HepG2 (cell line): ENCODE results near the gene EXO1. TPM values are rescaled to one million over a fixed set of nuclear protein-coding genes. Genes with fewer than 3 reads are reported as not detected.

ENCODE experiments used
- ATAC-seq: fragments of 200-7000 bp; cut with Tn5 transposase; 3 replicates; pipeline ENCODE4 v1.9.1; 2020; ENCODE audit warnings: mild to moderate bottlenecking, moderate library complexity
- BruUV-seq: library from RNA; stranded (reverse); fragments of 400-500 nt; replicated peaks from 2 replicates; lab custom pipeline; 2021; lab: Mats Ljungman, UMichigan
- CTCF ChIA-PET: fragments of 300-600 bp; formaldehyde crosslinking; extraction: SDS; loops from one replicate; lab custom pipeline; 2021; ENCODE audit warnings: low total read pairs, inconsistent platforms, low intra/inter-chr PET ratio; lab: Yijun Ruan, JAX
- POLR2A ChIA-PET: fragments of 350-600 bp; sonication (Branson Sonifier 250); formaldehyde crosslinking; loops from one replicate; lab custom pipeline; 2020; ENCODE audit warnings: antibody characterized with exemption, inconsistent platforms; lab: Yijun Ruan, JAX
- DNase-seq: peaks from one replicate; pipeline ENCODE4 v3.0.0-alpha.2; 2015; ENCODE audit warnings: low spot score
- FAIRE-seq: peaks from 3 replicates; lab custom pipeline; 2011; peaks lifted over from hg19 to GRCh38; lab: Jason Lieb, UNC
- H2AFZ ChIP-seq: one replicate; pipeline ENCODE4 v1.6.1; 2011; ENCODE audit warnings: low read length, inconsistent platforms
- H3K27ac ChIP-seq: fragments of 300-600 bp; 3 replicates; pipeline ENCODE4 v1.8.0; 2011; ENCODE audit warnings: mixed run types, mild to moderate bottlenecking, mixed read lengths, low read length, inconsistent platforms; ENCODE audit not compliant: insufficient read depth; ENCODE audit errors: extremely low read length
- H3K27me3 ChIP-seq, 2 experiments: fragments of 200-600 bp in 1 of 2; 2 replicates in 1 of 2; 3 replicates in 1 of 2; pipeline versions ENCODE4 v1.6.0 to v1.8.0; 2011; ENCODE audit warnings: low read length in 2 of 2, mild to moderate bottlenecking in 2 of 2, moderate library complexity in 2 of 2, inconsistent platforms in 1 of 2; ENCODE audit not compliant: insufficient read depth in 2 of 2, control insufficient read depth in 1 of 2
- H3K36me3 ChIP-seq, 2 experiments: fragments of 200-600 bp in 1 of 2; replicated peaks in 1 of 2; 2 replicates in 1 of 2; 3 replicates in 1 of 2; pipeline versions ENCODE4 v1.5.1 to v1.8.0; 2011; ENCODE audit warnings: low read length in 2 of 2, inconsistent platforms in 1 of 2; ENCODE audit not compliant: insufficient read depth in 2 of 2, control insufficient read depth in 1 of 2
- H3K4me1 ChIP-seq: 2 replicates; pipeline ENCODE4 v1.5.1; 2012; ENCODE audit warnings: low read length, inconsistent platforms; ENCODE audit not compliant: insufficient read depth
- H3K4me2 ChIP-seq: 2 replicates; pipeline ENCODE4 v1.6.0; 2011; ENCODE audit warnings: low read depth, low read length, inconsistent platforms
- H3K4me3 ChIP-seq, 3 experiments: fragments of 200-600 bp in 1 of 3; sonication (generic), shearing (Covaris generic) in 1 of 3; replicated peaks in 1 of 3; 2 replicates each; pipeline ENCODE4 v1.5.1; 2011 to 2016; ENCODE audit warnings: low read length in 3 of 3, inconsistent platforms in 2 of 3, low read depth in 2 of 3, mild to moderate bottlenecking in 2 of 3, control low read depth in 1 of 3, mixed read lengths in 1 of 3; ENCODE audit not compliant: insufficient read depth in 1 of 3
- H3K79me2 ChIP-seq: one replicate; pipeline ENCODE4 v1.6.1; 2011; ENCODE audit warnings: low read length, inconsistent platforms; ENCODE audit not compliant: insufficient read depth
- H3K9ac ChIP-seq: 2 replicates; pipeline ENCODE4 v1.6.0; 2011; ENCODE audit warnings: mild to moderate bottlenecking, low read depth, low read length, inconsistent platforms; ENCODE audit not compliant: insufficient read depth
- H3K9me3 ChIP-seq: 2 replicates; pipeline ENCODE4 v1.5.1; 2012; ENCODE audit warnings: mild to moderate bottlenecking, low read length
- H4K20me1 ChIP-seq: 2 replicates; pipeline ENCODE4 v1.6.0; 2011; ENCODE audit warnings: inconsistent platforms, mild to moderate bottlenecking, low read length, moderate library complexity; ENCODE audit not compliant: insufficient read depth
- AHR ChIP-seq: IDR thresholded peaks from 2 replicates; pipeline ENCODE4 v1.6.1; 2018; ENCODE audit warnings: missing genetic modification reagents, missing compliant biosample characterization
- ARID5B ChIP-seq: IDR thresholded peaks from 2 replicates; pipeline ENCODE4 v1.4.0; 2020; ENCODE audit warnings: mild to moderate bottlenecking, missing genetic modification reagents
- GATAD1 ChIP-seq: IDR thresholded peaks from 2 replicates; pipeline ENCODE4 v1.6.1; 2016; ENCODE audit warnings: missing genetic modification reagents, missing compliant biosample characterization
- MTF2 ChIP-seq: sonication (generic); formaldehyde crosslinking; IDR thresholded peaks from 2 replicates; pipeline ENCODE4 v1.5.0; 2020; ENCODE audit warnings: missing genetic modification reagents, borderline replicate concordance
- NRL ChIP-seq: sonication (generic); formaldehyde crosslinking; IDR thresholded peaks from 2 replicates; pipeline ENCODE4 v1.5.0; 2020; ENCODE audit warnings: missing genetic modification reagents, mild to moderate bottlenecking, moderate library complexity, borderline replicate concordance
- SMAD1 ChIP-seq: sonication (generic); formaldehyde crosslinking; IDR thresholded peaks from 2 replicates; pipeline ENCODE4 v1.4.0; 2020; ENCODE audit warnings: missing genetic modification reagents, low read depth, mild to moderate bottlenecking, borderline replicate concordance
- SRY ChIP-seq: sonication (generic); formaldehyde crosslinking; IDR thresholded peaks from 2 replicates; pipeline ENCODE4 v1.8.0; 2022; ENCODE audit warnings: mild to moderate bottlenecking, missing genetic modification reagents
- STAT5B ChIP-seq: sonication (generic); formaldehyde crosslinking; IDR thresholded peaks from 2 replicates; pipeline ENCODE4 v1.4.0; 2020; ENCODE audit warnings: missing genetic modification reagents
- TEAD3 ChIP-seq: optimal IDR thresholded peaks from 2 replicates; pipeline ENCODE3; 2016; ENCODE audit warnings: borderline replicate concordance
- TERF1 ChIP-seq: sonication (generic); formaldehyde crosslinking; IDR thresholded peaks from 2 replicates; pipeline ENCODE4 v1.8.0; 2022; ENCODE audit warnings: mild to moderate bottlenecking, missing genetic modification reagents, moderate library complexity
- ZFP82 ChIP-seq: sonication (generic); formaldehyde crosslinking; IDR thresholded peaks from 2 replicates; pipeline ENCODE4 v1.5.1; 2020; ENCODE audit warnings: mild to moderate bottlenecking, missing genetic modification reagents, borderline replicate concordance
- ZFY ChIP-seq: sonication (generic); formaldehyde crosslinking; IDR thresholded peaks from 2 replicates; pipeline ENCODE4 v1.4.0; 2020; ENCODE audit warnings: missing genetic modification reagents
- ZNF12 ChIP-seq: sonication (generic); formaldehyde crosslinking; IDR thresholded peaks from 2 replicates; pipeline ENCODE4 v1.5.0; 2020; ENCODE audit warnings: missing genetic modification reagents
- ZNF143 ChIP-seq: sonication (generic); formaldehyde crosslinking; IDR thresholded peaks from 2 replicates; pipeline ENCODE4 v1.4.0; 2020; ENCODE audit warnings: missing genetic modification reagents
- ZNF496 ChIP-seq: sonication (generic); formaldehyde crosslinking; IDR thresholded peaks from 2 replicates; pipeline ENCODE4 v1.8.1; 2023; ENCODE audit warnings: mild to moderate bottlenecking, moderate library complexity, missing genetic modification reagents; ENCODE audit not compliant: insufficient replicate concordance
- ZNF543 ChIP-seq: sonication (generic); formaldehyde crosslinking; IDR thresholded peaks from 2 replicates; pipeline ENCODE4 v1.4.0; 2020; ENCODE audit warnings: mild to moderate bottlenecking, missing genetic modification reagents
- ZNF567 ChIP-seq: sonication (generic); formaldehyde crosslinking; IDR thresholded peaks from 2 replicates; pipeline ENCODE4 v1.8.1; 2023; ENCODE audit warnings: mild to moderate bottlenecking, missing genetic modification reagents, borderline replicate concordance
- ZNF720 ChIP-seq: sonication (generic); formaldehyde crosslinking; IDR thresholded peaks from 2 replicates; pipeline ENCODE4 v1.4.0; 2020; ENCODE audit warnings: missing genetic modification reagents
- WGBS: methylation state at CpG from one replicate; pipeline ENCODE4 v1.1.6; 2017; ENCODE audit warnings: low lambda C conversion rate; 5-methylcytosine and 5-hydroxymethylcytosine counted together
- in situ Hi-C: cut with HindIII; loops from 2 replicates; pipeline ENCODE4 v1.10.0; 2017; ENCODE audit warnings: low pct_unique_long_range_greater_than_20kb; ENCODE audit not compliant: extremely low pct_ligation_motif_present
- intact Hi-C: fragments of 100-400 bp; cut with micrococcal nuclease; formaldehyde crosslinking; loops from one replicate; pipeline ENCODE4 v1.10.0; 2022; ENCODE audit not compliant: unreplicated experiment
- polyA plus RNA-seq, 8 experiments: library from polyadenylated mRNA; depleted of rRNA in 3 of 8; stranded (reverse) in 7 of 8; unstranded in 1 of 8; fragments of >200 nt; fragmentation: Illumina TruSeq in 4 of 8; extraction: Trizol in 4 of 8; gene quantifications; 2 replicates each; pipeline versions ENCODE4 v1.2.1 to v1.2.3, GENCODE V29; 2011 to 2016; ENCODE audit warnings: low read depth in 4 of 8, missing spikeins in 1 of 8, mixed read lengths in 1 of 8; ENCODE audit not compliant: insufficient read depth in 1 of 8
- total RNA-seq, 5 experiments: library from RNA; depleted of rRNA; stranded (reverse); fragments of >200 nt; fragmentation: Illumina TruSeq; extraction: Trizol; gene quantifications; 2 replicates each; pipeline ENCODE4 v1.2.3, GENCODE V29; 2016; ENCODE audit warnings: low read depth in 1 of 5
- TF ChIP-seq, protein P1 (sequence below): sonication (generic); formaldehyde crosslinking; IDR thresholded peaks from 2 replicates; pipeline ENCODE4 v1.4.0; 2020; ENCODE audit warnings: low read depth, mild to moderate bottlenecking, missing genetic modification reagents
- TF ChIP-seq, protein P2 (sequence below): sonication (generic); formaldehyde crosslinking; IDR thresholded peaks from 2 replicates; pipeline ENCODE4 v1.5.0; 2020; ENCODE audit warnings: missing genetic modification reagents, mild to moderate bottlenecking, borderline replicate concordance

Gene EXO1
- total and polyA plus RNA-seq, 2 of the 13 experiments (the other 11 are each of a cell fraction or from before 2014, with no cell fraction given) = 3.2 to 26.1 TPM

- TF ChIP-seq TERF1 (CRISPR knock-in tag) = no peak
- TF ChIP-seq ZNF543 (CRISPR knock-in tag) = no peak
- TF ChIP-seq ZNF567 (CRISPR knock-in tag) = no peak
- no peak for TF ChIP-seq NRL (CRISPR knock-in tag)
- no peak for TF ChIP-seq MTF2 (CRISPR knock-in tag)
- TF ChIP-seq SMAD1 (CRISPR knock-in tag) = no peak
- TF ChIP-seq, protein P1, sequence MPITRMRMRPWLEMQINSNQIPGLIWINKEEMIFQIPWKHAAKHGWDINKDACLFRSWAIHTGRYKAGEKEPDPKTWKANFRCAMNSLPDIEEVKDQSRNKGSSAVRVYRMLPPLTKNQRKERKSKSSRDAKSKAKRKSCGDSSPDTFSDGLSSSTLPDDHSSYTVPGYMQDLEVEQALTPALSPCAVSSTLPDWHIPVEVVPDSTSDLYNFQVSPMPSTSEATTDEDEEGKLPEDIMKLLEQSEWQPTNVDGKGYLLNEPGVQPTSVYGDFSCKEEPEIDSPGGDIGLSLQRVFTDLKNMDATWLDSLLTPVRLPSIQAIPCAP (CRISPR knock-in tag) = no peak
- TF ChIP-seq ZFP82 = no peak
These were observed 12.9 kb downstream of the EXO1 start (continued) for GRCh38 chr1:241860922-241861321.

DNA sequence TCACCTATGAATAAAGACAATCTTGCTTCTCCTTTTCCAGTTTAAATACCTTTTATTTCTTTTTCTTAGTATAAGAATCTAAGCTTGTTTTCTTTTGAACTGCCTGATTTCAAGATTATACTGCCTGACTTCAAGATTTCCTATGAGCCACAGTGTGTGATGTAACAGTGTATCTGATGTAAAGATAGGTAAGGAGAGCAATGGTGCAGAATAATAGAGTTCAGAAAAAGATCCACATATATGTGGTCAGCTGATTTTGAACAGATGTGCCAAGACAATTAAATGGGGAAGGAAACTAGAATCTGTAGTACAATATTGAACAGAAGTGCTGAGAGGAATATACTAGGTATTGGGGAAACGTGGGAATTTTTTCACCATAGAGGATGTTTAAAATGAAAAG, 21.0 kb downstream of the EXO1 start:
- BruUV-seq = no TSS peak
- Histone ChIP-seq H3K36me3 (peaks cover 0 to 14% of the 10 kb centered on the region in 2 experiments; a peak in 1 of 5 replicates), H3K4me2 (no peak overlapping the region), H4K20me1 (no peaks in the 10 kb centered on the region), H3K4me3 (no peak overlapping the region), H3K79me2 (no peaks in the 10 kb centered on the region), H3K4me1 (no peaks in the 10 kb centered on the region), H3K27ac (no peak overlapping the region), H2AFZ (no peak overlapping the region), H3K9me3 (no peaks in the 10 kb centered on the region), H3K9ac (no peak overlapping the region), H3K27me3 (no peaks in the 10 kb centered on the region)
- ChIA-PET POLR2A (no interaction called here), CTCF (no interaction called here)
- intact Hi-C loops = no loop called here
- WGBS = 97% methylated on average over 1 of the region's 1 CpG
- ATAC-seq (no peak), FAIRE-seq (no peak), DNase-seq (no peak)
- in situ Hi-C loops = no loop called here
- TF ChIP-seq SRY (CRISPR knock-in tag) = no peak
- TF ChIP-seq ZFY (CRISPR knock-in tag) = no peak
- no peak for TF ChIP-seq ZNF720 (CRISPR knock-in tag)
- TF ChIP-seq STAT5B (CRISPR knock-in tag) = no peak
- no peak for TF ChIP-seq ZNF12 (CRISPR knock-in tag)
- TF ChIP-seq ZNF496 (CRISPR knock-in tag) = no peak
- TF ChIP-seq GATAD1 (CRISPR knock-in tag) = no peak
- no peak for TF ChIP-seq TEAD3
- TF ChIP-seq AHR = no peak
- TF ChIP-seq ARID5B (CRISPR knock-in tag) = no peak
- TF ChIP-seq ZNF143 (CRISPR knock-in tag) = no peak
- TF ChIP-seq, protein P2, sequence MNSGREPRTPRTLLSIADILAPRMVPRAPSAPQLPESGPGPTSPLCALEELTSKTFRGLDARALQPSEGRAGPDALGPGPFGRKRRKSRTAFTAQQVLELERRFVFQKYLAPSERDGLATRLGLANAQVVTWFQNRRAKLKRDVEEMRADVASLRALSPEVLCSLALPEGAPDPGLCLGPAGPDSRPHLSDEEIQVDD (CRISPR knock-in tag) = no peak
